WTC11 (cell line): ENCODE measurements around the gene PTPN6. TPM values are rescaled to one million over a fixed set of nuclear protein-coding genes. Genes with fewer than 3 reads are reported as not detected.

ENCODE experiments used
- ATAC-seq: fragments of 200-7000 bp; cut with Tn5 transposase; 2 replicates; pipeline ENCODE4 v1.10.0; 2021; ENCODE audit warnings: mild to moderate bottlenecking, moderate library complexity
- CTCF ChIA-PET: fragments of 300-600 bp; sonication (Branson Sonifier 250); formaldehyde crosslinking; loops from one replicate; lab custom pipeline; 2021; ENCODE audit warnings: antibody characterized with exemption; lab: Charles Lee
- POLR2A ChIA-PET: fragments of 350-600 bp; sonication (Branson Sonifier 250); formaldehyde crosslinking; loops from one replicate; lab custom pipeline; 2021; ENCODE audit warnings: antibody characterized with exemption; lab: Charles Lee
- DNase-seq: peaks from one replicate; pipeline ENCODE4 v3.0.0; 2021; ENCODE audit warnings: low spot score
- H3K27ac Mint-ChIP-seq: 2 replicates; pipeline ENCODE4 v1.8.0; 2021; ENCODE audit warnings: mixed read lengths
- H3K27me3 Mint-ChIP-seq: 2 replicates; pipeline ENCODE4 v1.8.0; 2021; ENCODE audit warnings: low read depth, mild to moderate bottlenecking, moderate library complexity, mixed read lengths
- H3K36me3 Mint-ChIP-seq: 2 replicates; pipeline ENCODE4 v1.8.0; 2021; ENCODE audit warnings: mixed read lengths
- H3K4me1 Mint-ChIP-seq: 2 replicates; pipeline ENCODE4 v1.8.0; 2022; ENCODE audit warnings: mixed read lengths
- H3K4me3 Mint-ChIP-seq: 2 replicates; pipeline ENCODE4 v1.8.0; 2021; ENCODE audit warnings: mild to moderate bottlenecking, moderate library complexity, mixed read lengths
- H3K9me3 Mint-ChIP-seq: 2 replicates; pipeline ENCODE4 v1.8.0; 2021; ENCODE audit warnings: mixed read lengths
- AR ChIP-seq: fragments of 250-450 bp; sonication (Bioruptor Pico); IDR thresholded peaks from 2 replicates; pipeline ENCODE4 v1.9.0; 2021; ENCODE audit warnings: mild to moderate bottlenecking
- ATF3 ChIP-seq: sonication (generic); formaldehyde crosslinking; conservative IDR thresholded peaks from 2 replicates; pipeline ENCODE4 v1.8.1; 2022; ENCODE audit warnings: mild to moderate bottlenecking, missing genetic modification reagents
- CDX4 ChIP-seq: fragments of 250-450 bp; sonication (Bioruptor Pico); IDR thresholded peaks from 2 replicates; pipeline ENCODE4 v1.9.0; 2021; ENCODE audit warnings: moderate library complexity, mild to moderate bottlenecking, inconsistent platforms, borderline replicate concordance
- E2F1 ChIP-seq: sonication (generic); formaldehyde crosslinking; IDR thresholded peaks from 2 replicates; pipeline ENCODE4 v1.8.0; 2022; ENCODE audit warnings: mild to moderate bottlenecking, missing genetic modification reagents
- EMX1 ChIP-seq: fragments of 250-450 bp; sonication (Bioruptor Pico); IDR thresholded peaks from 2 replicates; pipeline ENCODE4 v1.8.0; 2021; ENCODE audit warnings: mild to moderate bottlenecking
- ETV6 ChIP-seq: sonication (generic); formaldehyde crosslinking; IDR thresholded peaks from 2 replicates; pipeline ENCODE4 v1.8.1; 2022; ENCODE audit warnings: mild to moderate bottlenecking, missing genetic modification reagents
- FOXP1 ChIP-seq: sonication (generic); formaldehyde crosslinking; IDR thresholded peaks from 2 replicates; pipeline ENCODE4 v1.8.0; 2022; ENCODE audit warnings: missing genetic modification reagents, mild to moderate bottlenecking, moderate library complexity, borderline replicate concordance
- GRHL2 ChIP-seq: fragments of 250-450 bp; sonication (Bioruptor Pico); IDR thresholded peaks from 2 replicates; pipeline ENCODE4 v1.8.0; 2022; ENCODE audit warnings: mild to moderate bottlenecking, moderate library complexity; ENCODE audit not compliant: insufficient replicate concordance, severe bottlenecking
- GTF2I ChIP-seq: fragments of 250-450 bp; sonication (Bioruptor Pico); conservative IDR thresholded peaks from 2 replicates; pipeline ENCODE4 v1.4.0; 2021; ENCODE audit warnings: mild to moderate bottlenecking
- KAT7 ChIP-seq: sonication (generic); formaldehyde crosslinking; IDR thresholded peaks from 2 replicates; pipeline ENCODE4 v1.8.1; 2023; ENCODE audit warnings: missing genetic modification reagents, mild to moderate bottlenecking, borderline replicate concordance
- MXD4 ChIP-seq: fragments of 250-450 bp; sonication (Bioruptor Pico); IDR thresholded peaks from 2 replicates; pipeline ENCODE4 v1.8.0; 2021; ENCODE audit warnings: mild to moderate bottlenecking, moderate library complexity, borderline replicate concordance
- NFATC4 ChIP-seq: fragments of 250-450 bp; sonication (Bioruptor Pico); IDR thresholded peaks from 2 replicates; pipeline ENCODE4 v1.9.0; 2021; ENCODE audit warnings: mild to moderate bottlenecking
- NFYB ChIP-seq: sonication (generic); formaldehyde crosslinking; conservative IDR thresholded peaks from 2 replicates; pipeline ENCODE4 v1.8.0; 2022; ENCODE audit warnings: low read depth, missing genetic modification reagents
- RELA ChIP-seq: sonication (generic); formaldehyde crosslinking; IDR thresholded peaks from 2 replicates; pipeline ENCODE4 v1.8.1; 2022; ENCODE audit warnings: missing genetic modification reagents, mild to moderate bottlenecking, borderline replicate concordance
- USF2 ChIP-seq: sonication (generic); formaldehyde crosslinking; IDR thresholded peaks from 2 replicates; pipeline ENCODE4 v1.8.1; 2023; ENCODE audit warnings: mild to moderate bottlenecking, missing genetic modification reagents, moderate library complexity
- ZNF138 ChIP-seq: sonication (generic); formaldehyde crosslinking; conservative IDR thresholded peaks from 2 replicates; pipeline ENCODE4 v1.8.1; 2022; ENCODE audit warnings: mild to moderate bottlenecking, moderate library complexity, missing genetic modification reagents
- ZNF532 ChIP-seq: fragments of 250-450 bp; sonication (Bioruptor Pico); IDR thresholded peaks from 2 replicates; pipeline ENCODE4 v1.9.0; 2021; ENCODE audit warnings: mild to moderate bottlenecking, borderline replicate concordance
- total RNA-seq: library from RNA; stranded (reverse); gene quantifications from 3 replicates; pipeline ENCODE4 v1.2.3, GENCODE V29; 2021
- TF ChIP-seq, protein P1 (sequence below): sonication (generic); formaldehyde crosslinking; IDR thresholded peaks from 2 replicates; pipeline ENCODE4 v1.8.1; 2022; ENCODE audit warnings: mild to moderate bottlenecking, moderate library complexity, missing genetic modification reagents
- TF ChIP-seq, protein P2 (sequence below): sonication (generic); formaldehyde crosslinking; IDR thresholded peaks from 2 replicates; pipeline ENCODE4 v1.8.1; 2023; ENCODE audit warnings: mild to moderate bottlenecking, missing genetic modification reagents, moderate library complexity

PTPN6 gene
- total RNA-seq, 1 experiment from 2014 or later, result 27.1 TPM

DNA sequence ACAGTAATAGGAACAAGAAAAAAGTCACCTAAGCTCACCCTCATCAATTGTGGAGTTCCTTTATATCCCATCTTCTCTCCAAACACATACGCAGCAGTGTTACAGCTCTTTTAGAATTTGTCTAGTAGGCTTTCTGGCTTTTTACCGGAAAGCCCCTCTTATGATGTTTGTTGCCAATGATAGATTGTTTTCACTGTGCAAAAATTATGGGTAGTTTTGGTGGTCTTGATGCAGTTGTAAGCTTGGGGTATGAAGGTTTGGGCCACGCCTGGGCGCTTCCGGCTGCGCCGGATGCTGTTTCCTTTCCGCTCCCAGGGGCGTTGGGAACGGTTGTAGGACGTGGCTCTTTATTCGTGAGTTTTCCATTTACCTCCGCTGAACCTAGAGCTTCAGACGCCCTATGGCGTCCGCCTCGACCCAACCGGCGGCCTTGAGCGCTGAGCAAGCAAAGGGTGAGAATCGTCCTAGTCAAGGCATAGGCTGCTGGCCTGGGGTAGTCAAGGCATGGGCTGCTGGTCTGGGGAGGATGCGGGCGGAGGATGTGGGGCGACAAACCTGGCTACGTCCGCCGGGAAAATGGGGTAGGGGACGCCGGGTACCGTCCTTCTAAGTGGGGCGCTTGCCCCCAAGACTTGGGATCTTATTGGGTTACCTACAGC, 7.3 kb upstream of the PTPN6 start, which contains the start of the genes C12orf57 and RNU7-1 (continued):
- TF ChIP-seq KAT7 (CRISPR knock-in tag) (no peak), ATF3 (CRISPR knock-in tag) (no peak), GTF2I (CRISPR knock-in tag) (no peak), USF2 (CRISPR knock-in tag) (no peak; the same call in 1 of the 2 replicates), RELA (CRISPR knock-in tag) (no peak)

DNA sequence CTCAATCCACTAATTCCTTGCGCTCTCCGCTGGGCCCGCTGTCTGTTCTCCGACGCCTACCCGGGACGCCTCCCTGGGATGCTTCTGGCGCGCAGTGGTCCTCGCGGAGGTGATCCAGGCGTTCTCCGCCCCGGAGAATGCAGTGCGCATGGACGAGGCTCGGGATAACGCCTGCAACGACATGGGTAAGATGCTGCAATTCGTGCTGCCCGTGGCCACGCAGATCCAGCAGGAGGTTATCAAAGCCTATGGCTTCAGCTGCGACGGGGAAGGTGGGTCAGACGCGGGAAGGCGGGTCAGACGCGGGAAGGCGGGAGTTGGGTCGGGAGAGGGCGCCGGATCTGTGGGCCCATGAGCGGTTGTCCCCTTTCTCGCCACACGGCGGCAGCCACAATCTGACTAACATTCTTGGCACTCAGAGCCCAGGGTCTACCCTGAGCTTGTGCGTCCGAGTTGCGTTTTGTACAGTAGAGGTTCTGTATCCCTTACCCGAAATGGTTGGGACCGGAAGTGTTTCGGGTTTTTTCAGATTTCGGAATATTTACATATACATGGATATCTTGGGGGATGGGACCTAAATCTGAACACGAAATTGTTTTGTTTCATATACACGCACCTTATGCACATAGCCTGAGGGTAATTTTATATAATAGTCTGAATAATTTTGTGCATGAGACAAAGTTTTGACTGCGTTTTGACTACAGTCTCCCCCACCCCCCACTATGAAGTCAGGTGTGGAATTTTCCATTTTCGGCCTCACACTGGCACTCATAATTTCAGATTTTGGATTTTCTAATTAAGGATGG, 6.6 kb upstream of the PTPN6 start:
- CTCF ChIA-PET, result interaction anchor here (0.7 to 5.7 kb wide), 23 partner anchors 8 to 200 kb away, joined by 3 to 296 read pairs (median 9); partner anchors contain the start of genes ATN1, C1RL, C1S and CDCA3
- POLR2A ChIA-PET, result interaction anchor here (0.6 to 6.2 kb wide), 23 partner anchors 10 to 603 kb away, joined by 3 to 167 read pairs (median 6); partner anchors contain the start of genes C1RL, CDCA3, EMG1 and ENO2
- peak overlapping the region; percentile 98 for H3K4me3 Mint-ChIP-seq
- H3K27ac Mint-ChIP-seq, result peak overlapping the region; percentile 99
- ATAC-seq, result peak; percentile 25
- H3K9me3 Mint-ChIP-seq, result no peaks in the 10 kb centered on the region
- no peaks in the 10 kb centered on the region for H3K27me3 Mint-ChIP-seq
- DNase-seq, result peak; percentile 92
- peaks cover 34% of the 10 kb centered on the region for H3K4me1 Mint-ChIP-seq
- H3K36me3 Mint-ChIP-seq, result peaks cover 9% of the 10 kb centered on the region
- no peak; the same call in 1 of the 2 replicates for TF ChIP-seq FOXP1 (CRISPR knock-in tag)
- TF ChIP-seq, protein P1, sequence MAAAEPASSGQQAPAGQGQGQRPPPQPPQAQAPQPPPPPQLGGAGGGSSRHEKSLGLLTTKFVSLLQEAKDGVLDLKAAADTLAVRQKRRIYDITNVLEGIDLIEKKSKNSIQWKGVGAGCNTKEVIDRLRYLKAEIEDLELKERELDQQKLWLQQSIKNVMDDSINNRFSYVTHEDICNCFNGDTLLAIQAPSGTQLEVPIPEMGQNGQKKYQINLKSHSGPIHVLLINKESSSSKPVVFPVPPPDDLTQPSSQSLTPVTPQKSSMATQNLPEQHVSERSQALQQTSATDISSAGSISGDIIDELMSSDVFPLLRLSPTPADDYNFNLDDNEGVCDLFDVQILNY (CRISPR knock-in tag), result peak; percentile 94
- TF ChIP-seq CDX4 (CRISPR knock-in tag), result no peak
- peak; percentile 77 for TF ChIP-seq ETV6 (CRISPR knock-in tag)
- TF ChIP-seq, protein P2, sequence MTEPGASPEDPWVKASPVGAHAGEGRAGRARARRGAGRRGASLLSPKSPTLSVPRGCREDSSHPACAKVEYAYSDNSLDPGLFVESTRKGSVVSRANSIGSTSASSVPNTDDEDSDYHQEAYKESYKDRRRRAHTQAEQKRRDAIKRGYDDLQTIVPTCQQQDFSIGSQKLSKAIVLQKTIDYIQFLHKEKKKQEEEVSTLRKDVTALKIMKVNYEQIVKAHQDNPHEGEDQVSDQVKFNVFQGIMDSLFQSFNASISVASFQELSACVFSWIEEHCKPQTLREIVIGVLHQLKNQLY (CRISPR knock-in tag), result no peak
- no peak for TF ChIP-seq AR (CRISPR knock-in tag)
- TF ChIP-seq NFATC4, result no peak
- TF ChIP-seq MXD4 (CRISPR knock-in tag), result no peak
- TF ChIP-seq ZNF138, result no peak
- no peak for TF ChIP-seq E2F1 (CRISPR knock-in tag)
- no peak for TF ChIP-seq NFYB (CRISPR knock-in tag)
- TF ChIP-seq EMX1 (CRISPR knock-in tag), result no peak
- no peak for TF ChIP-seq ZNF532 (CRISPR knock-in tag)
- no peak for TF ChIP-seq GRHL2 (CRISPR knock-in tag)
